ENCODE measurements around the gene FZD10.

Gene FZD10

DNA sequence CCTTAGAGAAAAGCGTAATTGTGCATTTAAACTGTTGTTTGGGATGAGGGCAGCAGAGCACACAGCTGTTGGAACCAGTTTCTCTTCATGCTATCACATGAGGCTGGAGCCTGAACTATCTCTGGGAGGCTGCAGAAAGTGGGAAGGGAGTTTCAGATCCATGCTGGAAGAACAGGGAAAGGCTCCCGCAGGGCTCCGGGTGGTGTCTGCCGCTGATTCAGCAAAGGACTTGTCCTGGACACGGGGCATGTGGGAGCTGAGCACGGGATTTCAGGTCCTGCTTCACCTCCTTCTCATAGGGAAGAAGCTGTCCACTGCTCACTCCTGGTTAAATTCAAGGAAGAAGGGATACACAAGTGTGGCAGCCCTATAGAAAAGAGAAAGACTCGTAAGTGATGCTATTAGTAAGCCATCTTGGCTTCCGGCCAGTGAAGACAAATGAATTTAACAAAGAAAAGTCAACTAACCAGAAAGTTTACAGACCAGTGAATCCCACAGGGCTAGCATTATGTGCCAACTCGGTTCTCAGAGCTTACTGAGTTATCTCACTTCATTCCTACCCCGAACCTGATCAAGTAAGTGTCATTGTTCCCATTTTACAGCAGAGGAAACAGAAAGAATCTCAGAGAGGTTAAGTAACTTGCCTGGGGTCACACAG lies 6.7 kb upstream of the FZD10 start:
- H3K27me3 ChIP-seq (ENCODE audit: insufficient read depth, low read length): peaks cover 12% of the 10 kb centered on the region; the same call in 1 of the 2 replicates

DNA sequence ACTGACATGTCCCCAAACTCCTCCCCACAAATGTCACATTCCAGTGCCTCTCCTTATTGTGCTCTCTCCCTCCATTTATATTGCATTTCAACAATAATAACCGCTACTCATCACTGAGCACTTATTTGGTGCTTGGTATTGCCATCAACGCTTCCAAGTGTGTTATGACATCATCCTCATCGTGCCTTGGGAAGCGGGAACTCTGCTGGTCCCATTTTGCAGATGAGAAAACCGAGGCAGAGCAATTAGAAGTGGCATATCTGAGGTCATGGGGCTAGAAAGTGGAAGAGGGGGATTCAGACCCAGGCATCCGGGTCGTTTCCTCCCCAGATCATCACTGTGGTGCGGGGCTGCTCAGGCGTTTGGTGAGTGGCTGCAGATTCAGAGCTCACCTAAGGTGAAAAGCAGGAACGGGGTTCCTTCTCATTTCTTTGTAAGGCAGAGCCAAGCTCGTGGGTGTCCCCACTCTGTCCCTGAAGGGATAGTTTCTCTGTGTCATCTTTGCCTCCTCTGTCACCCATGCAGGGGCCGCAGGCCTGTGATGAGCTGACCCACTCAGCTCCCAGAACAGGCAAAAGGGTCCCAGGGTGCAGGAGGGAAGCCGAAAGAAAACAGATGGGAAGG lies 5.5 kb upstream of the FZD10 start:
- no peak overlapping the region for H2AFZ ChIP-seq (ENCODE audit: low read length, unreplicated experiment)
- H3K4me1 ChIP-seq (ENCODE audit: control insufficient read depth, insufficient read depth, low read length, unreplicated experiment): no peaks in the 10 kb centered on the region
- H3K36me3 ChIP-seq (ENCODE audit: insufficient read depth, low read length): no peaks in the 10 kb centered on the region
- H3K4me3 ChIP-seq (ENCODE audit: low read depth, low read length): no peak overlapping the region
- H3K79me2 ChIP-seq (ENCODE audit: control insufficient read depth, insufficient read depth, low read length, unreplicated experiment): no peaks in the 10 kb centered on the region
- H3K27ac ChIP-seq (ENCODE audit: low read depth, low read length): no peak overlapping the region
- H3K27me3 ChIP-seq (ENCODE audit: insufficient read depth, low read length): peaks cover 25% of the 10 kb centered on the region; the same call in 1 of the 2 replicates

More for the DNA sequence above, 6.7 kb upstream of the FZD10 start:
- Histone ChIP-seq H3K36me3 (ENCODE audit: insufficient read depth, low read length) (no peaks in the 10 kb centered on the region), H2AFZ (ENCODE audit: low read length, unreplicated experiment) (no peak overlapping the region), H3K27ac (ENCODE audit: low read depth, low read length) (no peak overlapping the region), H3K4me3 (ENCODE audit: low read depth, low read length) (no peak overlapping the region), H3K4me1 (ENCODE audit: control insufficient read depth, insufficient read depth, low read length, unreplicated experiment) (no peaks in the 10 kb centered on the region), H3K79me2 (ENCODE audit: control insufficient read depth, insufficient read depth, low read length, unreplicated experiment) (no peaks in the 10 kb centered on the region)

DNA sequence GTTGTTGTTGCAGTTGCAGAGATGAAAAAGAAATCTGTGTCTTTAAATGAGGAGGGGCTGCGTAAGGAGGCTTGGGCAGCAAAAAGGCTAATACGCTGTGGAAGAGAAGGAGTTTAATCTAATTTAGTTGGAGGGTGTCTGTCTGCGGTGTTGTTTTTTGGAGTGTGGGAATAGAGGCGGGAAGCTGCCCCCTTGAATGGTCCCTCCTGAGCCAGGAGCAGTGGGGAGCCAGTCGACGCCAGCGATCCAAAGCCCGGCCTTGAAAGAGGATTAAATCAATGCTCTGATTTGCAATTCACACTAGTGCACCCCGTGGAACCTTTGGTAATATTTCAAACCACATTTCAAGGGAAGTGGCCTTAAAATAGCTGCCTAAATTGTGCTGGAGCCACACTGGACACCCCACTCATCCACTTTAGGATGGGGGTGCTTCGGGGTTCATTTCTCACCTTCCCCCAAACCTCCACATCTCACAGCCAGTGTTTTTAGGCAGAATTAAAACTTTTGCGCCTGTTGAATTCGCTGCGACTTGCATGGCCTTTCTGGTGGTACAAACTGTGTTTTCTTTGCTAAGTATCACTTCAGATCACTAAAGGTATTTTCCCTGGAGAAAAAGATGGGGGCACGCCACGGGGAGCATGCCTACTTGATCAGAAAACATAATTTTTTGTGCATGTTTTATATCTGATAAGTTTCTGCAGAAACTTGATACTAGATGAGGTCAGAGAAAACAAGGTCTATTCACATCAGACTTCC lies 4.1 kb upstream of the FZD10 start:
- H3K4me1 ChIP-seq (ENCODE audit: control insufficient read depth, insufficient read depth, low read length, unreplicated experiment): no peaks in the 10 kb centered on the region
- H3K4me3 ChIP-seq (ENCODE audit: low read depth, low read length): no peak overlapping the region
- H3K27me3 ChIP-seq (ENCODE audit: insufficient read depth, low read length): peaks cover 27% of the 10 kb centered on the region; the same call in 1 of the 2 replicates
- no peaks in the 10 kb centered on the region for H3K79me2 ChIP-seq (ENCODE audit: control insufficient read depth, insufficient read depth, low read length, unreplicated experiment)
- no peak overlapping the region for H2AFZ ChIP-seq (ENCODE audit: low read length, unreplicated experiment)
- no peaks in the 10 kb centered on the region for H3K36me3 ChIP-seq (ENCODE audit: insufficient read depth, low read length)
- H3K27ac ChIP-seq (ENCODE audit: low read depth, low read length): no peak overlapping the region

DNA sequence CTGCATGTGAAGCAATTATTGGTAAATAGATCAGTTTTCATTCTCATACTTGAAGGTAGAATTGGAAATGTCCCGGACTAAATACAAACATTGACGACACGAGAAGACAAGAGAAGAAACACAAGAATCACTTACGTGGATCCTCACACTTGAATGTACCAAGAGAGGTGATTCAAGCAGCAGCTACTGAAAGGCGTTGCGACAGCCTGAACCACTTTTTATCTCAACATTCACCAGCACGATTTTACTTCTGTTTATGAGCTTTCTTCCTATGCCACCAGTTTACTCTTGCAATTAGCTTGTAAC lies 3.6 kb upstream of the FZD10 start:
- H3K27ac ChIP-seq (ENCODE audit: low read depth, low read length): no peak overlapping the region
- no peak overlapping the region for H3K4me3 ChIP-seq (ENCODE audit: low read depth, low read length)
- H2AFZ ChIP-seq (ENCODE audit: low read length, unreplicated experiment): no peak overlapping the region
- peaks cover 27% of the 10 kb centered on the region; the same call in 1 of the 2 replicates for H3K27me3 ChIP-seq (ENCODE audit: insufficient read depth, low read length)
- H3K79me2 ChIP-seq (ENCODE audit: control insufficient read depth, insufficient read depth, low read length, unreplicated experiment): no peaks in the 10 kb centered on the region
- no peaks in the 10 kb centered on the region for H3K4me1 ChIP-seq (ENCODE audit: control insufficient read depth, insufficient read depth, low read length, unreplicated experiment)
- H3K36me3 ChIP-seq (ENCODE audit: insufficient read depth, low read length): no peaks in the 10 kb centered on the region

DNA sequence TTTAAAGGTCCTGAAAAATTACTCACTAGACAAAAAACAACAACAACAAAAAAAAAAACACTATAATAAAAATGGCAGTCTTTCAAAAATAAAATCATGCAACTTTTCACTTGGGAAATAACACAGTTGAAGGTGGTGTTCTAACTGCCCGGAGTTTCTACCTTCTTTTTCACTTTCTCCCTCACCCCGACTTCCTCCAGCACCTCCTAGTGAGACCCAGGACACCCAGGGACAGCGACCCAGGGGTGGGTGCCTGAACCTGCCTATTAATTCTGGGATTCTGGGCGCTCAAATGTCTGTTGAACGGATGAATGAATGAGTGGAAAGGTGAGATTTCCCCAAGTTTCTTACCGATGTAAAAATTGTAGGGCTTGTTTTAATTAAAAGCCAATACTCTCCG lies 2.0 kb upstream of the FZD10 start:
- H3K4me1 ChIP-seq (ENCODE audit: control insufficient read depth, insufficient read depth, low read length, unreplicated experiment): no peaks in the 10 kb centered on the region
- no peaks in the 10 kb centered on the region for H3K36me3 ChIP-seq (ENCODE audit: insufficient read depth, low read length)
- no peak overlapping the region for H2AFZ ChIP-seq (ENCODE audit: low read length, unreplicated experiment)
- no peak overlapping the region for H3K27ac ChIP-seq (ENCODE audit: low read depth, low read length)
- peaks cover 27% of the 10 kb centered on the region; the same call in 1 of the 2 replicates for H3K27me3 ChIP-seq (ENCODE audit: insufficient read depth, low read length)
- H3K4me3 ChIP-seq (ENCODE audit: low read depth, low read length): no peak overlapping the region
- H3K79me2 ChIP-seq (ENCODE audit: control insufficient read depth, insufficient read depth, low read length, unreplicated experiment): no peaks in the 10 kb centered on the region

DNA sequence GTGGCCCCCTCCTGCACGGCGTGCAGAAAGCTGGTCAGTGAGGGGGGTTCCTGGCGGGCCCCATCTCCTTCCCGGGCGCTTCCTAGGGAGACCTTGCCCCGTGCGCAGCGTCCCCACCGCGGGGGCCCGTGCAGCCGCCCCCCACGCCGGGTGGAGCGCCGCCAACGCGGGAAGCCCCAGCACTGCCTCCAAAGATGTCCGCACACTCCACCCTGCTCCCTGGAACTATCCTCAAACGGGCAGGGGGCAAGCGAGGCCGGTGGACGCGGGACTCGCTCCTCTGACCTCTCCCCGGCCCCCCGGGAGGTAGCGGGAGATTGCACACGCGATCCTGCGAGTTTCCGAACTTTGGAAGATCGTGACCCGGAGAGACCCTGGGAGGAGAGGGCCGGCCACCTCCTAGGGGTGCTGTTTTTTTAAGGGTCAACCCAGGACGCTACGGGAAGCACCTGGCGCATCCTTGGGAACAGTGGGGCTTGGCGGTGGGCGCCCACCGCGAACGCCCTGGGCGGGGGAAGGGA lies 1.5 kb upstream of the FZD10 start:
- H3K4me1 ChIP-seq (ENCODE audit: control insufficient read depth, insufficient read depth, low read length, unreplicated experiment): no peaks in the 10 kb centered on the region
- H3K4me3 ChIP-seq (ENCODE audit: low read depth, low read length): no peak overlapping the region
- H3K27me3 ChIP-seq (ENCODE audit: insufficient read depth, low read length): peaks cover 27% of the 10 kb centered on the region; the same call in 1 of the 2 replicates
- H3K27ac ChIP-seq (ENCODE audit: low read depth, low read length): no peak overlapping the region
- H2AFZ ChIP-seq (ENCODE audit: low read length, unreplicated experiment): no peak overlapping the region
- no peaks in the 10 kb centered on the region for H3K36me3 ChIP-seq (ENCODE audit: insufficient read depth, low read length)
- H3K79me2 ChIP-seq (ENCODE audit: control insufficient read depth, insufficient read depth, low read length, unreplicated experiment): no peaks in the 10 kb centered on the region

DNA sequence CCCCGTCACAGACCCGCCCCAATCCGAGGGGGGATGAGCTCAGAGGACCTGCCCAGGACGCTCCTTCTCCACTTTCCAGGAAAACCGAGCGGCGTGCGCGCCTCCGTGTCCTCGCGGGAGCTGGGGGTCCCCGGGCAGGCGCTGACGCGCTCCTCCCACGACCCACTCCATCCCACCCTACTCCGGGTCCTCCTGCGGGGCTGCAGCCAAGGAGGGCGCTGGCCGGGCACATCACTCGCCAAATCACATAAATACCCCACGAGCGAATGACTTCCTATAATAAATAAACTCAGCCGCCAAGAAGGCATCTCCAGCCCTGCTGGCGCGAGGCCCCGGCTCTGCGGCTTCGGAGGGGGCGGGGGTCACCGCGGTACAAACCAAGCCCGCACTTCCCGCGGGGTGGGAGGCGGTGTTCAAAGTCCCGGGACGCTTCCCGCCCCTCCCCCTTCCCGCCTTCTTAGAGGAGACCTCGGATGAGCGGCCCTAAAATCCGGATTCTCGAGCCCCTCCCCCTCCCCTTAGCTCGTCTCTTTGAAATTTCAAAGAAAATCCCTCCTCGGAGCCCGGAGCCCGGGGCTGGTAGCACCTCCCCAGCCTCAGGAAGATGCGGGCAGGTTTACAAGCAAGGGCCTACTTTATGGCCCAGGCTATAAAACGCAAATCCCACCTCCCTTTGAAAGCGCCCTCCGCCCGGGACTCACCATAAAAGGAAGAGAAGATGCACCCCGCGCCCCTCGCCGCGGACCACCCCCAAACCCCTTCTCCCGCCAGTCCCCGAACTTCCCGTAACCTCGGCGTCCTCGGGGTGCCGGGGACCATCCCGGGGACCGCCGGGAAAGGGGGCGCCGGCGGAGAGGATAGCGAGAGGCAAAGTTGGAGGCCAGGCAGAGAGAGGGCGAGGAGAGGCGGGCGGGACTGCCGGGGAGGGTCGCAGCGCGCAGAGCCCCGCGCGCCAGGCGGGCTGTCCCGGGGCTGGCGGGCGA lies 712 bp upstream of the FZD10 start:
- H3K4me3 ChIP-seq (ENCODE audit: low read depth, low read length): no peak overlapping the region
- peaks cover 27% of the 10 kb centered on the region; the same call in 1 of the 2 replicates for H3K27me3 ChIP-seq (ENCODE audit: insufficient read depth, low read length)
- no peaks in the 10 kb centered on the region for H3K36me3 ChIP-seq (ENCODE audit: insufficient read depth, low read length)
- no peak overlapping the region for H2AFZ ChIP-seq (ENCODE audit: low read length, unreplicated experiment)
- H3K4me1 ChIP-seq (ENCODE audit: control insufficient read depth, insufficient read depth, low read length, unreplicated experiment): no peaks in the 10 kb centered on the region
- H3K79me2 ChIP-seq (ENCODE audit: control insufficient read depth, insufficient read depth, low read length, unreplicated experiment): no peaks in the 10 kb centered on the region
- no peak overlapping the region for H3K27ac ChIP-seq (ENCODE audit: low read depth, low read length)

DNA sequence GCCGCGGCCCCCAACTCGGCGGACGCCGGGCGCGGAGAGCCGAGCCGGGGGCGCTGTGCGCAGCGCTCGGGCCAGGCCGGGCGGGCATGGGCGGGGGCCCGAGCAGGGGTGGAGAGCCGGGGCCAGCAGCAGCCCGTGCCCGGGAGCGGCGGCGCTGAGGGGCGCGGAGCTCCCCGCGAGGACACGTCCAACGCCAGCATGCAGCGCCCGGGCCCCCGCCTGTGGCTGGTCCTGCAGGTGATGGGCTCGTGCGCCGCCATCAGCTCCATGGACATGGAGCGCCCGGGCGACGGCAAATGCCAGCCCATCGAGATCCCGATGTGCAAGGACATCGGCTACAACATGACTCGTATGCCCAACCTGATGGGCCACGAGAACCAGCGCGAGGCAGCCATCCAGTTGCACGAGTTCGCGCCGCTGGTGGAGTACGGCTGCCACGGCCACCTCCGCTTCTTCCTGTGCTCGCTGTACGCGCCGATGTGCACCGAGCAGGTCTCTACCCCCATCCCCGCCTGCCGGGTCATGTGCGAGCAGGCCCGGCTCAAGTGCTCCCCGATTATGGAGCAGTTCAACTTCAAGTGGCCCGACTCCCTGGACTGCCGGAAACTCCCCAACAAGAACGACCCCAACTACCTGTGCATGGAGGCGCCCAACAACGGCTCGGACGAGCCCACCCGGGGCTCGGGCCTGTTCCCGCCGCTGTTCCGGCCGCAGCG lies 639 bp downstream of the FZD10 start:
- Histone ChIP-seq H3K27me3 (ENCODE audit: insufficient read depth, low read length) (peaks cover 27% of the 10 kb centered on the region; the same call in 1 of the 2 replicates), H3K27ac (ENCODE audit: low read depth, low read length) (no peak overlapping the region), H2AFZ (ENCODE audit: low read length, unreplicated experiment) (no peak overlapping the region), H3K4me1 (ENCODE audit: control insufficient read depth, insufficient read depth, low read length, unreplicated experiment) (no peaks in the 10 kb centered on the region), H3K4me3 (ENCODE audit: low read depth, low read length) (no peak overlapping the region), H3K36me3 (ENCODE audit: insufficient read depth, low read length) (no peaks in the 10 kb centered on the region), H3K79me2 (ENCODE audit: control insufficient read depth, insufficient read depth, low read length, unreplicated experiment) (no peaks in the 10 kb centered on the region)

DNA sequence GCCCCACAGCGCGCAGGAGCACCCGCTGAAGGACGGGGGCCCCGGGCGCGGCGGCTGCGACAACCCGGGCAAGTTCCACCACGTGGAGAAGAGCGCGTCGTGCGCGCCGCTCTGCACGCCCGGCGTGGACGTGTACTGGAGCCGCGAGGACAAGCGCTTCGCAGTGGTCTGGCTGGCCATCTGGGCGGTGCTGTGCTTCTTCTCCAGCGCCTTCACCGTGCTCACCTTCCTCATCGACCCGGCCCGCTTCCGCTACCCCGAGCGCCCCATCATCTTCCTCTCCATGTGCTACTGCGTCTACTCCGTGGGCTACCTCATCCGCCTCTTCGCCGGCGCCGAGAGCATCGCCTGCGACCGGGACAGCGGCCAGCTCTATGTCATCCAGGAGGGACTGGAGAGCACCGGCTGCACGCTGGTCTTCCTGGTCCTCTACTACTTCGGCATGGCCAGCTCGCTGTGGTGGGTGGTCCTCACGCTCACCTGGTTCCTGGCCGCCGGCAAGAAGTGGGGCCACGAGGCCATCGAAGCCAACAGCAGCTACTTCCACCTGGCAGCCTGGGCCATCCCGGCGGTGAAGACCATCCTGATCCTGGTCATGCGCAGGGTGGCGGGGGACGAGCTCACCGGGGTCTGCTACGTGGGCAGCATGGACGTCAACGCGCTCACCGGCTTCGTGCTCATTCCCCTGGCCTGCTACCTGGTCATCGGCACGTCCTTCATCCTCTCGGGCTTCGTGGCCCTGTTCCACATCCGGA lies 1.4 kb downstream of the FZD10 start:
- no peak overlapping the region for H3K4me3 ChIP-seq (ENCODE audit: low read depth, low read length)
- no peaks in the 10 kb centered on the region for H3K4me1 ChIP-seq (ENCODE audit: control insufficient read depth, insufficient read depth, low read length, unreplicated experiment)
- H3K79me2 ChIP-seq (ENCODE audit: control insufficient read depth, insufficient read depth, low read length, unreplicated experiment): no peaks in the 10 kb centered on the region
- no peak overlapping the region for H2AFZ ChIP-seq (ENCODE audit: low read length, unreplicated experiment)
- H3K27me3 ChIP-seq (ENCODE audit: insufficient read depth, low read length): peaks cover 27% of the 10 kb centered on the region; the same call in 1 of the 2 replicates
- no peaks in the 10 kb centered on the region for H3K36me3 ChIP-seq (ENCODE audit: insufficient read depth, low read length)
- no peak overlapping the region for H3K27ac ChIP-seq (ENCODE audit: low read depth, low read length)
